Heart left ventricle (tissue), 13 donors: ENCODE measurements around the gene BMAL2.

Experiments used
- POLR2A ChIP-seq, 2 donors: fragments of 450-650 bp; IDR thresholded peaks; one replicate each; pipeline ENCODE4 v1.6.1; 2017; ENCODE audit warnings: antibody characterized with exemption in 2 of 2, mild to moderate bottlenecking in 2 of 2, moderate library complexity in 2 of 2
- TF ChIP-seq, protein P1 (sequence below), 12 donors: fragments of 200-600 bp; sonication (generic) in 4 of 12; IDR thresholded peaks; one replicate each; pipeline versions ENCODE4 v1.5.0 to v1.8.0; 2018 to 2022; ENCODE audit warnings: antibody characterized with exemption in 12 of 12, mild to moderate bottlenecking in 5 of 12
- donor health status: ischemic (EF 13 %, LVEDD 7.1; RV severe dilation, severe dysfunction).
- donor health status: DM: no; HTN: yes; CAD: no.
- donor health status: DM: no; HTN: no; CAD: no.
- donor health status: ischemic (EF 25% LVEDD 6.9; RV normal size, moderate dysfunction).
- donor health status: ischemic (EF 25% LVEDD 5.7; RV mildly dilated, moderate dysfunction).
- donor health status: ischemic (EF 35%, LVEDD 5.7; RV mildly dilated, moderate dysfunction).
- donor health status: nonischemic (EF 11% LVEDD 7.7; RV severe dilation, severe dysfunction).
- donor health status: DM: yes; HTN: yes; CAD: no.
- donor health status: PGD.
- donor health status: ischemic (EF 29% LVEDD 5.4; RV normal size, mild dysfunction).
- donor health status: nonischemic (EF 23%, LVEDD 6.1; RV moderate dilation, normal function).

DNA sequence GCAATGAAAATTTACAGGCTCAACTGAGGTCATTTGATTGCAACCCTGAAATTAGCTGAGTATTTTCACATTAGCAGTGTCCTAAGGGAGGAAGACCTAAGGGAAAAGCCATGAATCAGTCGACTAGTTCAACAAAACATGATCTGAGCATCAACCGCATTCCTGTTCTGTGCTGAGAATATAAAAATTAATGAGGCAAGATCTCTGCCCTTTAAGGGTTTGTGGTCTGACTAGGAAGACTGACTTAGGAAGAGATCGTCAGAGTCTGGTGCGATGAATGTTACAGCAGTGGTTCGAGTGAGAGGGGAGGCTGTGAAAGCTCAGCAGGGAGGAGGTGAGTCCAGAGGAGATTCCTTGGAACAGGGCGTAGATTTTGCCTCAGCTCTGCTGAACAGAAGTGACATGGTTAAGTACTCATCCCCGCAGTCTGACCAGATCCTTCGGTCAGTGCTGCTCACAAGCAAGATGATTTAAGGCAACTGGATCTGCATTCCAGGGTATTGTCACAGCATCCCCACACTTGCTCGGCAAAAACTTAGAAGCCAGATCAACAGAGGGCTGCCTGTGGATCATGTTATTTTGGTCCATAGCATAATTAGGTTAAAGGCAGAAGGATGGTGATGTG is 49.6 kb downstream of the BMAL2 start:
- TF ChIP-seq, protein P1, sequence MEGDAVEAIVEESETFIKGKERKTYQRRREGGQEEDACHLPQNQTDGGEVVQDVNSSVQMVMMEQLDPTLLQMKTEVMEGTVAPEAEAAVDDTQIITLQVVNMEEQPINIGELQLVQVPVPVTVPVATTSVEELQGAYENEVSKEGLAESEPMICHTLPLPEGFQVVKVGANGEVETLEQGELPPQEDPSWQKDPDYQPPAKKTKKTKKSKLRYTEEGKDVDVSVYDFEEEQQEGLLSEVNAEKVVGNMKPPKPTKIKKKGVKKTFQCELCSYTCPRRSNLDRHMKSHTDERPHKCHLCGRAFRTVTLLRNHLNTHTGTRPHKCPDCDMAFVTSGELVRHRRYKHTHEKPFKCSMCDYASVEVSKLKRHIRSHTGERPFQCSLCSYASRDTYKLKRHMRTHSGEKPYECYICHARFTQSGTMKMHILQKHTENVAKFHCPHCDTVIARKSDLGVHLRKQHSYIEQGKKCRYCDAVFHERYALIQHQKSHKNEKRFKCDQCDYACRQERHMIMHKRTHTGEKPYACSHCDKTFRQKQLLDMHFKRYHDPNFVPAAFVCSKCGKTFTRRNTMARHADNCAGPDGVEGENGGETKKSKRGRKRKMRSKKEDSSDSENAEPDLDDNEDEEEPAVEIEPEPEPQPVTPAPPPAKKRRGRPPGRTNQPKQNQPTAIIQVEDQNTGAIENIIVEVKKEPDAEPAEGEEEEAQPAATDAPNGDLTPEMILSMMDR (IDR thresholded peaks at IDR 0.05): no peak
- TF ChIP-seq POLR2A (IDR thresholded peaks at IDR 0.05): no peak
